GM12892 (cell line): ENCODE measurements around the gene TOM1L2.

ENCODE experiments used
- POLR2A ChIP-seq: IDR thresholded peaks from 2 replicates; pipeline ENCODE4 v1.6.1; 2011; ENCODE audit warnings: low read depth, low read length, control low read depth
- POLR2AphosphoS5 ChIP-seq: IDR thresholded peaks from 2 replicates; pipeline ENCODE4 v1.6.1; 2011; ENCODE audit warnings: low read depth, low read length, control low read depth

DNA sequence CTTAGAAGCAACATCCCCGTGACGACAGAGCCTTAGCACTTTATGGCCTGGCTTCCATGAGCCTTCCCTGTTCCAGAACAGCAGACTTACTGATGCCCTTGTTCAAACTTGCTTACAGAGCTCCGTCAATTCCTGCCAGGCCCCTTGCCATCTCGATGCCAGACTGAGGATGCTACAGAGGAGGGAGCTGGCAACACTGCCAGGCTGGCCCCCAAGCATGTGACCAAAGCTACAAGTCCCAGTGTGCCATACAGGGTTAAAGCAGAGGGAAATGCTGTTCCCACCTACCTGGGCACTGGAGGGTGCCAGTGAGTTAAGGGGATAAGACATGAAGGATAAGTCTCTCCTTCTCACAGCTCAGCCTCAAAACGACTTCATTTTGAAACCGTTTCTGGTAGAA lies 102.0 kb downstream of the TOM1L2 start:
- TF ChIP-seq POLR2A, result no peak
- no peak for TF ChIP-seq POLR2AphosphoS5
